DMS153 treated with DMSO at 0.1 percent for 48 hours (cell line): Measurements from ENCODE around the gene WDR7.
A peak's percentile ranks its signal among the peaks of the same experiment; 100 is the strongest.

ENCODE experiments used
- DNase-seq: peaks from one replicate; lab custom pipeline; 2025; ENCODE audit not compliant: unreplicated experiment; lab: John Stamatoyannopoulos, UW

Gene WDR7

GRCh38 chr18:56795381-56795780 lies 144.2 kb downstream of the WDR7 start:
- no peak for DNase-seq

GRCh38 chr18:56799756-56800155 lies 148.6 kb downstream of the WDR7 start:
- no peak for DNase-seq

GRCh38 chr18:56803051-56803450 lies 151.9 kb downstream of the WDR7 start:
- DNase-seq: no peak

GRCh38 chr18:56804395-56804794 lies 153.2 kb downstream of the WDR7 start:
- DNase-seq: no peak

- no peak for DNase-seq
Measured at GRCh38 chr18:56807901-56808300, 156.7 kb downstream of the WDR7 start.

GRCh38 chr18:56812674-56813073 lies 161.5 kb downstream of the WDR7 start:
- no peak for DNase-seq

GRCh38 chr18:56815926-56816325 lies 164.8 kb downstream of the WDR7 start:
- DNase-seq: no peak

- no peak for DNase-seq
Measured at GRCh38 chr18:56823986-56824565, 172.9 kb downstream of the WDR7 start.

GRCh38 chr18:56825321-56825720 lies 174.2 kb downstream of the WDR7 start:
- no peak for DNase-seq

- no peak for DNase-seq
Measured at GRCh38 chr18:56825878-56826277, 174.7 kb downstream of the WDR7 start.

GRCh38 chr18:56831988-56832387 lies 180.8 kb downstream of the WDR7 start:
- DNase-seq: no peak

- DNase-seq: no peak
Measured at GRCh38 chr18:56835331-56835730, 184.2 kb downstream of the WDR7 start.

- DNase-seq: no peak
Measured at GRCh38 chr18:56836173-56836572, 185.0 kb downstream of the WDR7 start.

GRCh38 chr18:56841836-56842235 lies 190.7 kb downstream of the WDR7 start:
- DNase-seq: no peak

GRCh38 chr18:56843241-56843640 lies 192.1 kb downstream of the WDR7 start:
- DNase-seq: no peak

- DNase-seq: no peak
Measured at GRCh38 chr18:56844556-56844955, 193.4 kb downstream of the WDR7 start.

- no peak for DNase-seq
Measured at GRCh38 chr18:56851774-56852173, 200.6 kb downstream of the WDR7 start.

- DNase-seq: no peak
Measured at GRCh38 chr18:56853961-56854360, 202.8 kb downstream of the WDR7 start.

GRCh38 chr18:56861244-56861643 lies 210.1 kb downstream of the WDR7 start:
- DNase-seq: peak; percentile 39

- DNase-seq: peak; percentile 36
Measured at GRCh38 chr18:56869189-56869777, 218.1 kb downstream of the WDR7 start.

- DNase-seq: no peak
Measured at GRCh38 chr18:56870982-56871381, 219.8 kb downstream of the WDR7 start.

- no peak for DNase-seq
Measured at GRCh38 chr18:56872140-56872539, 221.0 kb downstream of the WDR7 start.
